OCI-LY3 (cell line): Measurements from ENCODE around the gene GABRB2.

Experiments used
- H2AFZ ChIP-seq: fragments of 200-600, 300-600 bp; shearing (Covaris generic); 2 replicates; pipeline ENCODE4 v1.6.0; 2014; ENCODE audit warnings: antibody characterized with exemption, low read depth, low read length
- H3K27ac ChIP-seq: fragments of 200-600, 300-600 bp; sonication (generic); 2 replicates; pipeline ENCODE4 v1.5.1; 2014; ENCODE audit warnings: mild to moderate bottlenecking, low read length, moderate library complexity, mixed read lengths
- H3K27me3 ChIP-seq: fragments of 200-600, 300-600 bp; sonication (generic); 2 replicates; pipeline ENCODE4 v1.6.1; 2014; ENCODE audit warnings: low read depth, low read length, mixed read lengths
- H3K36me3 ChIP-seq: fragments of 200-600, 300-600 bp; sonication (generic); replicated peaks from 2 replicates; pipeline ENCODE3; 2014; ENCODE audit warnings: low read depth, low read length, mixed read lengths
- H3K4me1 ChIP-seq: fragments of 300-600, 200-600 bp; sonication (generic); 2 replicates; pipeline ENCODE4 v1.6.1; 2014; ENCODE audit warnings: low read length, mixed read lengths
- H3K4me2 ChIP-seq: fragments of 200-600, 300-600 bp; sonication (generic); 2 replicates; pipeline ENCODE4 v1.6.1; 2014; ENCODE audit warnings: low read length, mixed read lengths
- H3K4me3 ChIP-seq: fragments of 300-600, 200-600 bp; sonication (generic); 2 replicates; pipeline ENCODE4 v1.5.1; 2014; ENCODE audit warnings: antibody characterized with exemption, mild to moderate bottlenecking, low read length, moderate library complexity
- H3K79me2 ChIP-seq: fragments of 300-600, 200-600 bp; shearing (Covaris generic); 2 replicates; pipeline ENCODE4 v1.6.1; 2014; ENCODE audit warnings: mild to moderate bottlenecking, low read length, mixed read lengths
- H3K9ac ChIP-seq: fragments of 300-600, 200-600 bp; shearing (Covaris generic); 2 replicates; pipeline ENCODE4 v1.6.0; 2014; ENCODE audit warnings: mild to moderate bottlenecking, low read length, moderate library complexity
- H3K9me3 ChIP-seq: fragments of 200-600, 300-600 bp; shearing (Covaris generic); 2 replicates; pipeline ENCODE4 v1.6.1; 2014; ENCODE audit warnings: low read length, mixed read lengths; ENCODE audit not compliant: insufficient read depth
- H4K20me1 ChIP-seq: fragments of 200-600, 300-600 bp; sonication (generic); 2 replicates; pipeline ENCODE4 v1.6.1; 2016; ENCODE audit warnings: low read length, mixed read lengths; ENCODE audit not compliant: insufficient read depth
- EZH2phosphoT487 ChIP-seq: fragments of 200-600 bp; shearing (Covaris generic); IDR thresholded peaks from 2 replicates; pipeline ENCODE4 v1.6.1; 2018; ENCODE audit warnings: antibody characterized with exemption, mixed run types, low read depth
- TF ChIP-seq, protein P1 (sequence below): fragments of 200-600, 300-600 bp; sonication (generic); IDR thresholded peaks from 2 replicates; pipeline ENCODE4 v1.5.1; 2014; ENCODE audit warnings: antibody characterized with exemption, low read length, low read depth

The GABRB2 gene

DNA sequence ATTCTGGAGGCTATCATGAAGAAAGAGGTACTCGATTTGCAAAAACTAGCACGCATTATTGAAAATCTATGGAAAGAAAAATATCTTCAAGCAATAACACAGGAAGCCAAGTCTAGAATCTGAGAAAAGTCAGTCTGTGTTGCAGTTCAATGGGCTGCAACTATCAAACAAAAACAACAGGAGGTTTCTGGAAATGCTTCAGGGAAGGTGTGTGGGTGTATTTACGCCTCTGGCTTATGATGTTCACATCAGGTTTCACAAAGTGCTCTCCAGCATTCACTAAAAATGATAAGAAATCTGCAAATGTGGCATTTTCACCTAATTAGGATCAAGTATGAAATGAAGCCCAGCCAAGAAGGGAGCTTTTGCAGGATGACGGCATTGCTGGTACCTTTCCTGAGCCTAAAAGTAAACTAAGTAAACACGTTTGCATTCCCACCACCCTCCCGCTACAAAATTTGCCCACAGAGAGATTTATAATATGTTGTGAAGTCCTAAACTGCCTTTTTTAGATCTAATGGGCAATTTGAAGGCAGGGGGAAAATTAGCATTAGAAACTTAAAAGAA is 146.4 kb downstream of the GABRB2 start:
- no peak for TF ChIP-seq EZH2phosphoT487
- Histone ChIP-seq H4K20me1 (no peaks in the 10 kb centered on the region), H3K4me1 (no peaks in the 10 kb centered on the region), H3K27ac (no peak overlapping the region), H3K4me2 (no peak overlapping the region), H3K79me2 (no peaks in the 10 kb centered on the region), H2AFZ (no peak overlapping the region), H3K9ac (no peak overlapping the region), H3K4me3 (no peak overlapping the region), H3K36me3 (no peaks in the 10 kb centered on the region), H3K27me3 (no peaks in the 10 kb centered on the region), H3K9me3 (no peaks in the 10 kb centered on the region)

DNA sequence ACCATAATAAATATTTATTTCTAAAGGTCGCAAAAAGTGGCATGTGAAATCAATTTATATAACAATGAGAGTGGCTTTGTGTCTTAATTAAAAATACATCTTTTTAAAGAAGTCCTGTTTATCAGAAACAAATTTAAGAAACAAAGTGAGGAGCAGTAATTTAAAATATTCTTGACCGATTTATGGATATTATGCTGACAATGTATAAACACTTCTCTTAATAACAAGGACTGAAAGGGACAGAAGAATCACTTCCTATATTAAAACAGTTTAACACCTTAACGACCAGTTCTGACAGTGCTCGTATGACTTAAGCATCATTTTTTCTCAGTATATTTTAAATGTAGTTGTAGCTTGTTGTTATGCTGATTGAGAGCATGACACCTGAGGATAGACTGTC is 149.1 kb downstream of the GABRB2 start:
- no peak overlapping the region for H3K4me2 ChIP-seq
- no peak overlapping the region for H3K4me3 ChIP-seq
- H3K9ac ChIP-seq = no peak overlapping the region
- TF ChIP-seq, protein P1, sequence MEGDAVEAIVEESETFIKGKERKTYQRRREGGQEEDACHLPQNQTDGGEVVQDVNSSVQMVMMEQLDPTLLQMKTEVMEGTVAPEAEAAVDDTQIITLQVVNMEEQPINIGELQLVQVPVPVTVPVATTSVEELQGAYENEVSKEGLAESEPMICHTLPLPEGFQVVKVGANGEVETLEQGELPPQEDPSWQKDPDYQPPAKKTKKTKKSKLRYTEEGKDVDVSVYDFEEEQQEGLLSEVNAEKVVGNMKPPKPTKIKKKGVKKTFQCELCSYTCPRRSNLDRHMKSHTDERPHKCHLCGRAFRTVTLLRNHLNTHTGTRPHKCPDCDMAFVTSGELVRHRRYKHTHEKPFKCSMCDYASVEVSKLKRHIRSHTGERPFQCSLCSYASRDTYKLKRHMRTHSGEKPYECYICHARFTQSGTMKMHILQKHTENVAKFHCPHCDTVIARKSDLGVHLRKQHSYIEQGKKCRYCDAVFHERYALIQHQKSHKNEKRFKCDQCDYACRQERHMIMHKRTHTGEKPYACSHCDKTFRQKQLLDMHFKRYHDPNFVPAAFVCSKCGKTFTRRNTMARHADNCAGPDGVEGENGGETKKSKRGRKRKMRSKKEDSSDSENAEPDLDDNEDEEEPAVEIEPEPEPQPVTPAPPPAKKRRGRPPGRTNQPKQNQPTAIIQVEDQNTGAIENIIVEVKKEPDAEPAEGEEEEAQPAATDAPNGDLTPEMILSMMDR = no peak
- no peak for TF ChIP-seq EZH2phosphoT487
- no peaks in the 10 kb centered on the region for H3K9me3 ChIP-seq
- no peaks in the 10 kb centered on the region for H3K4me1 ChIP-seq
- no peaks in the 10 kb centered on the region for H3K36me3 ChIP-seq
- no peaks in the 10 kb centered on the region for H4K20me1 ChIP-seq
- H2AFZ ChIP-seq = no peak overlapping the region
- H3K27me3 ChIP-seq = no peaks in the 10 kb centered on the region
- no peak overlapping the region for H3K27ac ChIP-seq
- no peaks in the 10 kb centered on the region for H3K79me2 ChIP-seq

DNA sequence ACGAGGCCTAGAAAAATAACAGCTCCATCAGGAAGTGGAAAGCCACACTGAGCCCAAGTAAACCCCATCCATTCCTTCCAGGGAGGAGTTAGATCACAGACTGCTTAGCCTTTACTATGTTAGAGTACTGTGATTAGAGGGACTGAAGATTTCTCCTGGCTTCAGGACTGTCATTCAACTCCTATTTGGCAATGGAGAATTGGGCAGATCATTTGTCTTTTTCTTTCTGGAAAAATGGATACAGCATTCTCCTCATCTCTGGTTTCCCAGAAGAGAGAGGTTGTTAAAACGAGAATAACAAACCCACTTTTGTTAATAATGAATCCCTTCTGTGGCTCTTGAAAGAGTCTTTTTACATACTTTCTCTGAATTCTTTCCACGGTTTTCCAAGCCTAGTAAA is 150.4 kb downstream of the GABRB2 start:
- Histone ChIP-seq H4K20me1 (no peaks in the 10 kb centered on the region), H3K36me3 (no peaks in the 10 kb centered on the region), H3K4me3 (no peak overlapping the region), H3K27ac (no peak overlapping the region), H3K9me3 (no peaks in the 10 kb centered on the region), H3K4me2 (no peak overlapping the region), H3K79me2 (no peaks in the 10 kb centered on the region), H2AFZ (no peak overlapping the region), H3K4me1 (no peaks in the 10 kb centered on the region), H3K27me3 (no peaks in the 10 kb centered on the region), H3K9ac (no peak overlapping the region)
- TF ChIP-seq EZH2phosphoT487 = no peak
- TF ChIP-seq, protein P1 = no peak

DNA sequence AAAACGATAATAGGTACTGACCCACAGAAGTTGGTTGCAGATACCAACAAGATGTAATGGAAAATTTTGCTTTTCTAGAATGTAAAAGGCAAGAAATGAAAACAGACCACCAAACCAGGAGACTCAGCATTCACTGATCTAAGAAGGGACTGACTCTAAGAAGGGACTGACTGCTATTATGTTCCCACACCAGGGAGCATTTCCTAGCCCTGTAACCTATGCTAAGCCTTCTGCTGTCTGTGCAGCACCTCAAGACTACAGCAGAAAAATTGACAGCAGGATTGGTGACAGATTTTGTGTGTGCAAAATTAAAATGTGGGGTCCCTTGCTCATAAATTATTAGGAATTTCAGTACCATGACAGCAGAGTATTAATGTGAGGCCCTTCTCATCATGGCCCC is 154.8 kb downstream of the GABRB2 start:
- TF ChIP-seq EZH2phosphoT487 = no peak
- TF ChIP-seq, protein P1 = no peak
- Histone ChIP-seq H3K36me3 (no peaks in the 10 kb centered on the region), H3K9ac (no peak overlapping the region), H3K4me2 (no peak overlapping the region), H2AFZ (no peak overlapping the region), H3K27me3 (no peaks in the 10 kb centered on the region), H3K4me1 (no peaks in the 10 kb centered on the region), H3K27ac (no peak overlapping the region), H3K79me2 (no peaks in the 10 kb centered on the region), H3K9me3 (no peaks in the 10 kb centered on the region), H4K20me1 (no peaks in the 10 kb centered on the region), H3K4me3 (no peak overlapping the region)

DNA sequence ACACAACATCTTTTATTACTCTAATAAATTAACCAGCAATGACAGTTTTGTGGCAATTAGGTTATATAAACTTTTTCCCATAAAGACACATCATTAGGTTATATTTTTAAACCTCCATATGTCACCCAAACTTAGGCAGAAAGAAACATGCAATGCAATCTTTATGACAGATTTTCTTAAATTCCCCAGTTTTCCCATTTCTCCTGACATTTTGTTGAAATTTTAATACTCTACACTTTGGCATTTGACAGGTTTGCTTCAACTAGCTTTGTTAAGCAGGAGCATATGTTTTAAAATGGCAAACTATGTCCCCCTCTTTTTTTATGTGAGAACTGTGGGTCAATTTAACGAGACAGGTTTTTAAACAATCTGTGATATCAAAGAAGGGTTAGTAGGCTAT is 155.5 kb downstream of the GABRB2 start:
- no peak overlapping the region for H3K4me2 ChIP-seq
- no peaks in the 10 kb centered on the region for H3K27me3 ChIP-seq
- no peaks in the 10 kb centered on the region for H3K36me3 ChIP-seq
- H3K4me1 ChIP-seq = no peaks in the 10 kb centered on the region
- no peaks in the 10 kb centered on the region for H3K79me2 ChIP-seq
- no peaks in the 10 kb centered on the region for H3K9me3 ChIP-seq
- no peak overlapping the region for H3K4me3 ChIP-seq
- H2AFZ ChIP-seq = no peak overlapping the region
- no peak overlapping the region for H3K9ac ChIP-seq
- TF ChIP-seq, protein P1 = no peak
- TF ChIP-seq EZH2phosphoT487 = no peak
- no peaks in the 10 kb centered on the region for H4K20me1 ChIP-seq
- H3K27ac ChIP-seq = no peak overlapping the region
